ENCODE measurements around the gene ZNF691.
"Not testable (repeated sequence)": the region's sequence is repeated elsewhere in the genome, so short reads cannot be mapped to it uniquely, and the experiment has no call there.

ZNF691 gene

DNA sequence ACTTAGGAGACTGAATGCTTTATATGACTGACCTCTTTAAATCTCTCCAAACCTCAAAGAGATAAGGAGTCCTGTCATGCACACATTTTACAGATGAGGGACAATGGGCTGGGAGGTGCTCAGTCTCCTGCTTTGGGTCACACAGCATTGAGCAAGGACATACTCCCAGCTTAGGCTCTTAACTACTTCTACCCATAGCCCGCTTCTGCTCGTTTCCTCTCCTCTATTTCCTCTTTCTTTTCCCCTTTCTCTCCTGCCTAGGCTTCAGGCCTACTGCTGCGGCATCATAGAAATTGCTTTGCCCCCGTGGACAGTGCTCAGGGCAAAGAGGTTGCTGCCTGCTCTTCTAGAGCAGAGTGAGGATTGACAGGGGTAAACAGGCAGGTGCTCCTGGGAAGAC, 12.4 kb upstream of the ZNF691 start:
- DNase-seq, result no peak

GRCh38 chr1:42834803-42835202, 11.6 kb upstream of the ZNF691 start:
- DNase-seq, result no peak

- DNase-seq, result no peak
These were observed 11.0 kb upstream of the ZNF691 start for GRCh38 chr1:42835422-42835821.

DNA sequence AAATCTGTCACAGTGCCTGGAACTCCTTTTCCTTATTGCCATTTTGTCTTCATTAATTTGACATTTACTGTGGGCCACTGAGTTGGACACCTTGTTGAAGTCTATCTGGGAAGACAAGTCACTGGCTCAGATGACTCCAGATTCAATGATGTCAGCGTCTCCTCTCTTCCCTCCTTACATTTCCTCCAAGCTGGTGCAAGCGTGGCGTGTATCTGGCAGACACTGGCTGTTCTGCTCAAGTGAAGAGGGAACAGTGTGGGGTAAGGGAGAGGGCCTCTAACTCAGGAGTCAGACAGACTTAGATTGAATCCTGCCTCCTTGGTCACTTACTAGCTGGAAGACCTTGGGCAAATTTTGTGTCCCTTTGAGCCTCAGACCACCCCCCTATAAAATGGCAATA, 8.7 kb upstream of the ZNF691 start:
- DNase-seq, result no peak

GRCh38 chr1:42838482-42839190, 7.8 kb upstream of the ZNF691 start:
- DNase-seq, result no peak

DNA sequence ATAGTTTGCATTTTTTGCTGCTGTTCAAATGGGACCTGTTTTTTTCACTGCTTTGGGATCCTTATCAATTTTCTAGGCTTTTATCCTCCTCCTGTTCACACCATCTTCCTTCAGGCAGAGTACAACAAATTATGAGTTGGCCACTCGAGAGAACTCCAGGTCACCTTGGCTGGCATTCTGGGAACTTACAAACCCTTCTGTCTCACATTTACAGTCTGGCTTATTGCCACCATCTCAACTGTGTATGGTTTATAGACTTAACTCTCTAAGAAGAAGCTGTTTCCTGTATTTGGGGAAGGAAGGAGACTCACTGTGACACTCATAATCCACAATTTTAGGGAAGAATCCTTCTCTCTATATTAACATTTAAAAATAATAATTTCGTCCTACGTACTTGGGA, 5.4 kb upstream of the ZNF691 start:
- no peak for DNase-seq

DNA sequence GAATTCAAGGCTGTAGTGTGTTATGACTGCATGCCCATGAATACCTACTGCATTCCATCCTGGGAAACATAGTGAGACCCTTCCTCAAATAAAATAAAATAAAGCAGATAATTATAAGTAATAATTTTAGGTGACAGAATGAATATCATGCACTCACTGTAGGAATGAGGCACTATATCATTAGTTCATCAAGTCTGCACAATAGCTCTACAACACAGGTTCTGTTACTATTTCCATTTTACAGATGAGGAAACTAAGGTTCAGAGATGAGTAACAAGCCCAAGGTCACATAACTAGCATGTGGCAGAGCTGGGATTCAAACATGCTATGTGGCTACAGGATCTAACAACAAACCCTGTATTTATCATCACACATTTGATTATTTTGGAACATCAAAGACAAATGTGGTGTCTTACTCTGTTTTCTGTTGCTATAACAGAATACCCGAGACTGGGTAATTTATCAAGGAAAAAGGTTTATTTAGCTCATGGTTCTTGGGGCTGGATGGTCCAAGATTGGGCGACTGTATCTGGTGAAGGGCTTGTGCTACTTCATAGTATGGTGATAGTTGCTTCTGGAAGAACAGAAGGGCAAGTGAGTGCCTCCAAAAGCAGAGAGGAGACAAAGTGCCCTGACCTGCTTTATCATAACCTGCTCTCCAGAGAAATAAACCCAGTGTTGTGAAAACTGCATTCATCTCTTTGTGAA, 4.8 kb upstream of the ZNF691 start:
- DNase-seq, result no peak

DNA sequence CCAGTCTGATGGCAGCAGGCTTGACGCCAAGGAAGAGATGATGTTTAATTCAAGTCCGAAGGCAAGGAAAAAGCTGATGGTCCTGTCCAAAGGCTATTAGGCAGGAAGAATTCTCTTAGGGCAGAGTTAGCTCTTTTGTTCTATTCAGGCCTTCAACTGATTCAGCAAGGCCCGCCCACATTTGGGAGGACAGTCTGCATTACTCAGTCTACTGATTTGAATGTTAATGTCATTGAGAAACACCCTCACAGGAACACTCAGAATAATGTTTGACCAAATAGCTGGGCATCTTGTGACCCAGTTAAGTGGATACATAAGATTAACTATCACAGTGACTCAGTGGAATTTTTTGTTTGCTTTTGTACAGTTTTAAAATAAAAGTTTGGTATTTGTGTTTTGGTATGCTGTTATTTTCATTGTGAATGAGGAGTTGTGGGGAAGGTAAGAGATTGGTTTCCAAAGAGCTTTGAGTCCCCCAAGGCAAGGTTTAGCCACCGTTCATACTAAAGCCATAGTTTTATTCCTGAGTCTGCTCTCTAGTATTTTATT, 1.7 kb upstream of the ZNF691 start:
- no peak for DNase-seq

GRCh38 chr1:42845193-42845592, 1.2 kb upstream of the ZNF691 start:
- no peak for DNase-seq

DNA sequence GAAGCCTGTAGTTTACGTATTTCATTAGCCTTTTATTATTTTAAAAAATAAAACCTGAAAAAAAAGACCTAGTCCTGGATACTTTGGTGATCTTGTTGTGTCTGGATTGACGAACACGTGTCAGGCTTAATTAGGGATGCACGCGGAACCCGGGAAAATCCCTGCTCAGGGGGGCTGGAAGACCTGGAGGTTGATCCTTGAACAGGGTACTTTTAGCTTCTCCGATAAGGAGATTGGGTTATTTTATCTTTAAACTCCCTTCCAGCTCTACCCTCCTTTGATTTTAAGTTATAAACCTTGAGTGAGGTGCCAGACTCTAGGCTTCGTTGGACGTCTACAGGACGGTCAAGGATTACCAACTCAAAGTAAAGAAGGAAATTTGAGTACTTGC, 552 bp upstream of the ZNF691 start:
- no peak for DNase-seq

DNA sequence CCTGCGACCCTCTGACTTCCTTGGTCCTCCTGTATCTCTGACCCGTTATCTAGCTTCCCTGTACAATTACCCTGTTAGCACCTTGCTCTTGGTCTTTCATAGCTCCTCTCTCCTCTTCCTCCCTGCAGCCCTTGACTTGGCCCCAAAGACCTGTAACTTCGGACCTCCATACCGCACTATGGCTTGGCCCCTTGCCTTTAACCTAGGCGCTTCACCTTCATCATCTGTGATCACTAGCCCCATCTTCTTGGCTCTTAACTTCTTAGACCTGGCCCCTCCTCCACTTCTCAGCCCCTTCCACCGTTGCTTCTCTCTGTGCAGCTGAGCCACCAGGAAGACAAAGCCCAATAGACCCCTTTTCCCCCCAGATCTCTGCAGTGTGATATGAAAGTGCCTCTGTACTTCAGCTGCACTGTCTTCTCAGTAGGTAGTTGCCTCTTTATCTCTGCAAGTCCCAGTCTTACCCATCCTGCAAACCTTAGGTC, 740 bp downstream of the ZNF691 start:
- no peak for DNase-seq

GRCh38 chr1:42847721-42848460, 1.5 kb downstream of the ZNF691 start:
- no peak for DNase-seq

DNA sequence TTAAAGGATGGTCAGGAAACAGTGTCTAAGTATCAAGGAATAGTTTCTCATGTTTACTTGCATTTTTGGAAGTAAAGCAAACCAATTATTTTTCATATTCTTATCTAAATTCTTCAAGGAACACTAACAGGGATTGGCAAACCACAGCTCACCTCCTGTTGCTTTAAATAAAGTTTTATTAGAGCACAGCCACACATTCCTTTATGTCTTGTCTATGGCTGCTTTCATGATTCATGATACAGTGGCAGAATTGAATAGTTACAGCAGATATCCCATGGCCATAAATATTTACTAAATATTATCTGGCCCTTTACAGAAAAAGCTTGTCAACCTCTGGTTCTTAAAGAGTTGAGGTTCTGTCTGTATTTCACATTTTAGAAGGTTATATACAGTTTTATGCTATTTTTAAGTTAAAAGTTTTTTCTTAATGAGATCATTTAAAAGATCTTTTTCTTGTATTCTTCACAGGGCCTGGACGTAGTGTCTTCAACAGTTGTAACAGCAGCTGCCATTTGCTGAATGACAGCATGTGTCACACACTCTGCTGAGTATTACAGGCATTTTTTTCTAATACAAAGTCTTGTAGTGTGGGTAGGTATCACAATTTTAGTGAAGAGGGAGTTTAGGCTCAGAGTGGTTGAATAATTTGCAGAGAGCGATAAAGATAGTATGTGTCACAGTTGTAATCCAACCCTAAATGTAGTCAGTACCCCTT, 2.6 kb downstream of the ZNF691 start:
- DNase-seq, result no peak

DNA sequence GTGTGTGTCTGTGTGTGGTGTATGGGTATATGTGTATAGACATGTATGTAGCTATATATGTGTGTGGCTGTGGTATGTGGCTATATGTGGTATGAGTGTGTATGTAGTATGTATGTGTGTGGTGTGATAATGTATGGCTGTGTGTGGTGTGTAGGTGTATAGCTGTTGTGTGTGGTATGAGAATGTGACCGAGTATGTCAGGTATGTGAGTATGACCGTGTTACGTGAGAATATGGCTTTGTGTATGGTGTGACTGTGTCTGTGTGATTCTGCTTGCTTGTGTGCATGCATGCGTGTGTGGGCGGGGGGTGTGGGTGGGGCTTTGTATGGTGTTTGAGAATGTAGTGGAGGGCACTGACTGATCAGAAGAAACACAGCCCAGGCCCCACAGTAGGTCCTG, 3.5 kb downstream of the ZNF691 start:
- DNase-seq, result no peak

- no peak for DNase-seq
These were observed 5.0 kb downstream of the ZNF691 start for GRCh38 chr1:42851420-42851819.

DNA sequence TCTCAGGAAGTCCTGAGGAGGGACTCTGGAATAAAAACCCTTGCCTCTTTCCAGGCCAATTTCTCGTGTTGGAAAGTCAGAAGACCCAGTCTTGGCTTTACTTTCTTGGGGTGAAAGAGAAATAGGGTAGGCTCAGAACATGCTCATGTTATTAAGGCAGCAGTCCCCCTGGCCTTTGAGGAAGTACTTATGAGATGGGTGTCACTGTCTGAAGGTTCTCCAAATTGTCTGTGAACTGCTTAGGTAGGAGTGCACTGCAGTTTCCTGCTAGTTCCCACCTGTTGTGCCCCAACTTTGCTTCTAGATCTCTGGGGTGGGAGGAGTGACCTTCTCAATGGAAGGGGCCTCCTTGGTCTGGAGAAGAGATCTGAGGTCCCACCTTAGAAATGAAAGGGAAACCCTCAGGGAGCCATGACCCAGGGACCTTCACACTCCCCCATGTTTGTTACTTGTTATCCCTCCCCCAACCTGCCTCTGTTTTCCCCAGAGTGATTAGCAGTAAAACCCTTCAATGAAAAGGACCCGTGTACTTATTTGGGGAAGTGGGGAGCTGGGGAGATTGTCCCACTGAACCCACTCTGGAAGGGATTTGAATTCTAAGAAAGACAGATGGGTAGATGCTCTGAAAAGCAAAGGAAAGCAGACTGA, 5.7 kb downstream of the ZNF691 start:
- DNase-seq, result no peak

GRCh38 chr1:42852608-42852980, 6.2 kb downstream of the ZNF691 start:
- DNase-seq, result no peak

GRCh38 chr1:42853116-42853884, 6.9 kb downstream of the ZNF691 start:
- no peak for DNase-seq

DNA sequence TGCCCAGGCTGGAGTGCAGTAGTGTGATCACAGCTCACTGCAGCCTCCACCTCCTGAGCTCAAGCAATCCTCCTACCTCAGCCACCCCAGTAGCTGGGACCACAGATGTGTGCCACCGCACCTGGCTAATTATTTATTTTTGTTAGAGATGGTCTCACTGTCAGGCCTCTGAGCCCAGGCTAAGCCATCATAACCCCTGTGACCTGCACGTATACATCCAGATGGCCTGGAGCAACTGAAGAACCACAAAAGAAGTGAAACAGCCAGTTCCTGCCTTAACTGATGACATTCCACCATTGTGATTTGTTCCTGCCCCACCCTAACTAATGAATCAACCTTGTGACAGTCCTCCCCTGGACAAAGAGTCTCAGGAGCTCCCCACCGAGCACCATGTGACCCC, 10.1 kb downstream of the ZNF691 start:
- not testable (repeated sequence) for DNase-seq

DNA sequence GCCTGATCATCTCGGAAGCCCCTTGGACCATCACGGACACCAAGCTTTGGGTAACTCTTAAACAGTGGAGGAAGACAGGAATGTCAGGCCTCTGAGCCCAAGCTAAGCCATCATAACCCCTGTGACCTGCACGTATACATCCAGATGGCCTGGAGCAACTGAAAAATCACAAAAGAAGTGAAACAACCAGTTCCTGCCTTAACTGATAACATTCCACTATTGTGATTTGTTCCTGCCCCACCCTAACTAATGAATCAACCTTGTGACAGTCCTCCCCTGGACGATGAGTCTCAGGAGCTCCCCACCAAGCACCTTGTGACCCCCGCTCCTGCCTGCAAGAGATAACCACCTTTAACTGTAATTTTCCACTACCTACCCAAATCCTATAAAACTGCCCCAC, 13.0 kb downstream of the ZNF691 start:
- DNase-seq, result not testable (repeated sequence)

DNA sequence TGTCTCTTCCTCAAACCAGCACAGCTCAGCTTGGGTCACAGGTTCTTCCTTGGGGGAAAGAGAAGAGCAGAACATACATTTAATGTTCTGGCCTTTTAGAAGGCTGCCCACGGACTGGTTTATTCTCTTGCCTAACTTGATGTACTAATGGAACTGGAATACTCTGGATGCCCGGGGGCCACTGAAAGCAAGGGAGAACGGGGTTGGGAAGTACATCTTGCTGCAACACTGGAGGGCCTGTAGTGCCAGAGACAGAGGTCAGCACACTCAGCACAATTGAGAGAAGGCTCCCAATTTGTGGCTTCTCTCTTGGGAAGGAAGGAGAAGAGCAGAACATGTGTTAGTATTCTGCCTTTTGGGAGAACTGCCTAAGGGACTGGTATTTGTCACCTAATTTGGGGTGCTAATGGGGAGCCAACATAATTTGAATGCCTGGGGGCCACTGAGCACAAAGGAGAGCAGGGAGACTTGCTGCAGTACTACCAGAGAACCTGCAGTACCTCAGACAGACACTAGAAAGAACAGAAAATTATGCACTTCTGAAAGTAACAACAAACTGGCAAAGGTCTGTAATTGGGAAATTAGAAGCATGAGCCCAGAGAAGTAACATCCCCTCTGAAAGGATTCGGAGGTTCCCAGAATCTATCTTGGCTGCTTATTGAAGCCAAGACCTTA, 14.1 kb downstream of the ZNF691 start:
- no peak for DNase-seq
